ENCODE results near the gene ZBTB32.

DNA sequence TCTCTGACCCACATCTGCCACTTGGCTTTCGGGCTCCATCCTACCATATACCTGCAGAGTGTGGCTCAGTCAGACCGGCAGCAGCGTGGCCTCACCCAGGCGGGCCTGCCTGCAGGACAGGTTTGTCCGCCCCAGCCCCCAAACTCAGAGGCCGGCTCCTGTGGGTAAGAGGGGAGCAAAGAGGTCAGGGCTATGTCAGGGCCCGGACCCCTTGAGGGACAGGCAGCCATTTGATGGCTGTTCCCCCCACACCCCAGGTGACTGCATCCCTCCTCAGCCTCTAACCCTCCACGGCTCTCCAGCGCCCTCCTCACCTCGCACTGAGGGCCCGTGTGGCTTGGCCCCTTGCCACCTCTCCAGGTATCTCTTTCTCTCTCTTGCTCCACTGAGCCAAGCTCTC lies 12.3 kb upstream of the ZBTB32 start:
- TF ChIP-seq, protein P1, sequence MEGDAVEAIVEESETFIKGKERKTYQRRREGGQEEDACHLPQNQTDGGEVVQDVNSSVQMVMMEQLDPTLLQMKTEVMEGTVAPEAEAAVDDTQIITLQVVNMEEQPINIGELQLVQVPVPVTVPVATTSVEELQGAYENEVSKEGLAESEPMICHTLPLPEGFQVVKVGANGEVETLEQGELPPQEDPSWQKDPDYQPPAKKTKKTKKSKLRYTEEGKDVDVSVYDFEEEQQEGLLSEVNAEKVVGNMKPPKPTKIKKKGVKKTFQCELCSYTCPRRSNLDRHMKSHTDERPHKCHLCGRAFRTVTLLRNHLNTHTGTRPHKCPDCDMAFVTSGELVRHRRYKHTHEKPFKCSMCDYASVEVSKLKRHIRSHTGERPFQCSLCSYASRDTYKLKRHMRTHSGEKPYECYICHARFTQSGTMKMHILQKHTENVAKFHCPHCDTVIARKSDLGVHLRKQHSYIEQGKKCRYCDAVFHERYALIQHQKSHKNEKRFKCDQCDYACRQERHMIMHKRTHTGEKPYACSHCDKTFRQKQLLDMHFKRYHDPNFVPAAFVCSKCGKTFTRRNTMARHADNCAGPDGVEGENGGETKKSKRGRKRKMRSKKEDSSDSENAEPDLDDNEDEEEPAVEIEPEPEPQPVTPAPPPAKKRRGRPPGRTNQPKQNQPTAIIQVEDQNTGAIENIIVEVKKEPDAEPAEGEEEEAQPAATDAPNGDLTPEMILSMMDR (IDR thresholded peaks at IDR 0.05 in 4 of 5, conservative IDR thresholded peaks at IDR 0.05 in 1 of 5), result no peak
- no peak for TF ChIP-seq POLR2A (IDR thresholded peaks at IDR 0.05)
